HCT116 (cell line): ENCODE results near the gene IQCK. TPM values are rescaled to one million over a fixed set of nuclear protein-coding genes. Genes with fewer than 3 reads are reported as not detected.

ENCODE experiments used
- ATAC-seq: fragments of 200-7000 bp; cut with Tn5 transposase; 2 replicates; pipeline ENCODE4 v1.9.1; 2020; ENCODE audit warnings: mild to moderate bottlenecking, moderate library complexity
- BruUV-seq: library from RNA; stranded (reverse); fragments of 400-500 nt; replicated peaks from 2 replicates; lab custom pipeline; 2021; lab: Mats Ljungman, UMichigan
- CTCF ChIA-PET: fragments of 300-600 bp; sonication (Branson Sonifier 250); formaldehyde crosslinking; loops from one replicate; lab custom pipeline; 2021; ENCODE audit warnings: antibody characterized with exemption; lab: Charles Lee
- POLR2A ChIA-PET: fragments of 300-600, 350-600 bp; sonication (Branson Sonifier 250); formaldehyde crosslinking; loops from one replicate; lab custom pipeline; 2021; ENCODE audit warnings: antibody characterized with exemption; lab: Charles Lee
- RAD21 ChIA-PET, 2 experiments: fragments of 300-600 bp; sonication (Branson Sonifier 250); formaldehyde crosslinking; loops; one replicate each; lab custom pipeline; 2023; ENCODE audit warnings: low total read pairs in 2 of 2; ENCODE audit not compliant: uncharacterized antibody in 2 of 2, unreplicated experiment in 2 of 2, low non-redundant PET in 1 of 2; lab: Charles Lee
- DNase-seq: peaks from one replicate; pipeline ENCODE4 v3.0.0-alpha.2; 2010; ENCODE audit warnings: low read depth, low spot score
- H2AFZ ChIP-seq: fragments of 200-600 bp; shearing (Covaris generic), sonication (generic); 2 replicates; pipeline ENCODE4 v1.6.1; 2017; ENCODE audit warnings: low read depth, mixed run types, mixed read lengths, antibody characterized with exemption, low read length; ENCODE audit not compliant: poor library complexity, severe bottlenecking
- H3K27ac ChIP-seq: 2 replicates; pipeline ENCODE4 v1.5.1; 2012; ENCODE audit warnings: low read depth, low read length
- H3K27me3 ChIP-seq: fragments of 200-600 bp; sonication (generic); 2 replicates; pipeline ENCODE4 v1.6.1; 2016; ENCODE audit warnings: mixed run types, low read length, mixed read lengths; ENCODE audit not compliant: insufficient read depth
- H3K36me3 ChIP-seq, 2 experiments: fragments of 200-500 bp in 1 of 2; fragments of 200-600 bp in 1 of 2; sonication (Bioruptor generic) in 1 of 2; sonication (generic) in 1 of 2; 2 replicates each; pipeline versions ENCODE4 v1.5.1 to v1.6.1; 2014 to 2016; ENCODE audit warnings: low read length in 2 of 2, inconsistent platforms in 1 of 2, mixed read lengths in 1 of 2, mixed run types in 1 of 2; ENCODE audit not compliant: insufficient read depth in 2 of 2, control insufficient read depth in 1 of 2
- H3K4me1 ChIP-seq, 2 experiments: fragments of 200-600 bp in 1 of 2; sonication (generic) in 1 of 2; 2 replicates each; pipeline versions ENCODE4 v1.5.1 to v1.6.1; 2012 to 2017; ENCODE audit warnings: low read length in 2 of 2, inconsistent platforms in 1 of 2, mild to moderate bottlenecking in 1 of 2, mixed read lengths in 1 of 2, mixed run types in 1 of 2, moderate library complexity in 1 of 2; ENCODE audit not compliant: insufficient read depth in 2 of 2, control insufficient read depth in 1 of 2
- H3K4me2 ChIP-seq: fragments of 200-600 bp; sonication (generic); 2 replicates; pipeline ENCODE4 v1.6.1; 2017; ENCODE audit warnings: mixed run types, low read length, mixed read lengths
- H3K4me3 ChIP-seq, 2 experiments: fragments of 200-600 bp in 1 of 2; sonication (generic) in 1 of 2; replicated peaks in 1 of 2; 2 replicates each; pipeline ENCODE4 v1.5.1; 2011 to 2016; ENCODE audit warnings: low read length in 2 of 2, control low read depth in 1 of 2, low read depth in 1 of 2, mild to moderate bottlenecking in 1 of 2, mixed read lengths in 1 of 2, mixed run types in 1 of 2
- H3K79me2 ChIP-seq: fragments of 200-600 bp; sonication (generic); 2 replicates; pipeline ENCODE4 v1.6.1; 2017; ENCODE audit warnings: mild to moderate bottlenecking, mixed run types, low read length, moderate library complexity, mixed read lengths; ENCODE audit not compliant: insufficient read depth
- H3K9ac ChIP-seq: fragments of 200-600 bp; sonication (generic); 2 replicates; pipeline ENCODE4 v1.6.1; 2016; ENCODE audit warnings: low read length, mixed read lengths
- H3K9me2 ChIP-seq: fragments of 200-600 bp; sonication (generic), shearing (Covaris generic); 2 replicates; pipeline ENCODE4 v1.6.1; 2017; ENCODE audit warnings: mixed run types, mild to moderate bottlenecking, moderate library complexity; ENCODE audit not compliant: insufficient read depth
- H3K9me3 ChIP-seq, 2 experiments: fragments of 200-500 bp in 1 of 2; fragments of 200-600 bp in 1 of 2; sonication (Bioruptor generic) in 1 of 2; sonication (generic) in 1 of 2; 2 replicates each; pipeline ENCODE4 v1.6.1; 2014 to 2017; ENCODE audit warnings: low read length in 2 of 2, mixed read lengths in 2 of 2, inconsistent platforms in 1 of 2, low read depth in 1 of 2, mild to moderate bottlenecking in 1 of 2, mixed run types in 1 of 2, moderate library complexity in 1 of 2; ENCODE audit not compliant: control insufficient read depth in 1 of 2, insufficient read depth in 1 of 2
- H4K20me1 ChIP-seq: fragments of 200-600 bp; sonication (generic), shearing (Covaris generic); 2 replicates; pipeline ENCODE4 v1.6.1; 2017; ENCODE audit warnings: mixed run types, mild to moderate bottlenecking, moderate library complexity; ENCODE audit not compliant: insufficient read depth
- YY1 ChIP-seq: IDR thresholded peaks from 2 replicates; pipeline ENCODE4 v1.6.1; 2011; ENCODE audit warnings: low read length, low read depth, moderate library complexity, mild to moderate bottlenecking; ENCODE audit not compliant: insufficient replicate concordance; ENCODE audit errors: extremely low read depth
- ZBTB33 ChIP-seq: IDR thresholded peaks from 2 replicates; pipeline ENCODE4 v1.6.1; 2011; ENCODE audit warnings: mild to moderate bottlenecking, low read length, moderate library complexity; ENCODE audit not compliant: insufficient replicate concordance; ENCODE audit errors: extremely low read depth
- intact Hi-C: fragments of 100-400 bp; cut with micrococcal nuclease; formaldehyde crosslinking; loops from 2 replicates; pipeline ENCODE4 v1.10.0; 2022
- total RNA-seq: library from RNA; stranded (reverse); gene quantifications from one replicate; pipeline ENCODE4 v1.2.1, GENCODE V29; 2021; ENCODE audit not compliant: unreplicated experiment

IQCK gene
- total RNA-seq, 1 experiment from 2014 or later = 11.8 TPM

GRCh38 chr16:19874851-19875546 lies 156.9 kb downstream of the IQCK start:
- Histone ChIP-seq H3K4me2 (no peak overlapping the region), H3K9ac (no peak overlapping the region), H3K4me1 (no peaks in the 10 kb centered on the region), H3K4me3 (no peak overlapping the region), H3K9me2 (no peaks in the 10 kb centered on the region), H3K36me3 (no peaks in the 10 kb centered on the region), H3K27ac (no peak overlapping the region), H3K9me3 (no peaks in the 10 kb centered on the region), H4K20me1 (no peaks in the 10 kb centered on the region), H3K27me3 (no peaks in the 10 kb centered on the region), H3K79me2 (no peaks in the 10 kb centered on the region), H2AFZ (no peak overlapping the region)
- ATAC-seq = no peak
- TF ChIP-seq ZBTB33 = no peak
- RAD21 ChIA-PET = no interaction called here
- intact Hi-C loops = no loop called here
- CTCF ChIA-PET = interaction anchor here (0.6 to 1.4 kb wide), 3 partner anchors 9 to 314 kb away, joined by 3 to 4 read pairs (median 4); no protein-coding TSS in a partner anchor
- POLR2A ChIA-PET = no interaction called here
- no peak for DNase-seq
- BruUV-seq = no TSS peak

GRCh38 chr16:19875900-19876299 lies 157.8 kb downstream of the IQCK start:
- BruUV-seq = no TSS peak
- Histone ChIP-seq H3K79me2 (no peaks in the 10 kb centered on the region), H3K27ac (no peak overlapping the region), H3K36me3 (no peaks in the 10 kb centered on the region), H3K4me3 (no peak overlapping the region), H3K4me2 (no peak overlapping the region), H3K9me2 (no peaks in the 10 kb centered on the region), H3K9me3 (no peaks in the 10 kb centered on the region), H3K4me1 (no peaks in the 10 kb centered on the region), H4K20me1 (no peaks in the 10 kb centered on the region), H3K9ac (no peak overlapping the region), H2AFZ (no peak overlapping the region), H3K27me3 (no peaks in the 10 kb centered on the region)
- POLR2A ChIA-PET = no interaction called here
- CTCF ChIA-PET = interaction anchor here (1.4 kb wide), 1 partner anchor 292 kb away, joined by 4 read pairs; no protein-coding TSS in a partner anchor
- intact Hi-C loops = no loop called here
- ATAC-seq = no peak
- RAD21 ChIA-PET = no interaction called here
- TF ChIP-seq YY1 = no peak
- no peak for DNase-seq
